ENCODE measurements around the gene SPATA7.
"Not testable (repeated sequence)": the region's sequence is repeated elsewhere in the genome, so short reads cannot be mapped to it uniquely, and the experiment has no call there.

The SPATA7 gene

GRCh38 chr14:88381634-88382033 lies 3.8 kb upstream of the SPATA7 start:
- H3K4me1 Mint-ChIP-seq = peaks cover 15% of the 10 kb centered on the region
- not testable (repeated sequence) for H3K27ac Mint-ChIP-seq; DNase-seq; H3K4me3 Mint-ChIP-seq; H3K27me3 Mint-ChIP-seq; H3K9me3 Mint-ChIP-seq; H3K36me3 Mint-ChIP-seq (ENCODE audit: low read depth); ATAC-seq

DNA sequence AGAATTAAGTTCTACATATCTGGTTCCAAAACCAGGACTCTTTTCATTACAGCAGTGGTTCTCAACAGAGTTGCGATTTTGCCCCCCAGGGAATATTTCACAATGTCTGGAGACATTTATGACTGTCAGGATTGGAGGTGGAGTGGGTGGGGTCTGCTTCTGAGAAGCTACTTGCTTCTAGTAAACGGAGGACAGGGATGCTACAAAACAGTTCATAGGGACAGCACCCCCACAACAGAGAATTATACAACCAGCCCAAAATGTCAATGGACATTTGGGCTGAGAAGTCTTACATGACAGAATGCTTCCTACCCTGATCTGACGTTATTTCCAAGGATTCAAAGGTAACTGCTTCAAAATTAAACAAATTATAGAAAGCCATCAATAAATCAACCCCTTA lies 739 bp upstream of the SPATA7 start:
- Mint-ChIP-seq H3K9me3 (no peaks in the 10 kb centered on the region), H3K4me3 (peak overlapping the region; percentile 97), H3K36me3 (ENCODE audit: low read depth) (no peaks in the 10 kb centered on the region), H3K27me3 (no peaks in the 10 kb centered on the region), H3K27ac (peak overlapping the region; percentile 82), H3K4me1 (peaks cover 18% of the 10 kb centered on the region)
- ATAC-seq (no peak), DNase-seq (no peak)

DNA sequence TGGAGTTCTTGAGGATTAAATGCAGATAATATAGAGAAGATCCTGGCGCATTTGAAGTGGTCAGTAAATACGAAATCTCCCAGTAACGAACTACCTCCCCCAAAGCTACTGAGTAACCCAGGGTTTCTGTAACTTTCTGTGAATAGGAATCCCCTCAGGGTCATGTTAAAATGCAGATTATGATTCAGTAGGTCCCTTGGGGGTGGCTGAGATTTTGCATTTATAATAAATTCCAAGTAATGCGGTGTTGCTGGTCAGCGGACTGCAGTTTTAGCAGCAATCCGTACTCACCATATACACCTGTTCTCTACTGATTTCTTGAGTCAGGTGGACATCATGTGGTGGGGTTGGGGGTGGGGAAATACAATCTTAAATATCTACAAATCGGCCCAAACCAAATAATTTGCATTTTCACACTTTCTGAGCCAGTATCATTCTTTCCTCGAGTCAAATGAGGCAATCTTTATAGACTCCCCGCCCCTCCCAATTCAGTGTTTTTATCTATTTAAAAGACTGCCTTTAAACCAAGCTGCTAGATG lies 868 bp downstream of the SPATA7 start:
- ATAC-seq = no peak
- Mint-ChIP-seq H3K36me3 (ENCODE audit: low read depth) (no peaks in the 10 kb centered on the region), H3K9me3 (no peaks in the 10 kb centered on the region), H3K27ac (peak overlapping the region; percentile 49), H3K4me3 (peak overlapping the region; percentile 97), H3K27me3 (no peaks in the 10 kb centered on the region), H3K4me1 (peaks cover 18% of the 10 kb centered on the region)
- DNase-seq = no peak

GRCh38 chr14:88388741-88389282 lies 3.4 kb downstream of the SPATA7 start:
- Mint-ChIP-seq H3K4me3 (no peak overlapping the region), H3K27me3 (no peaks in the 10 kb centered on the region), H3K27ac (no peak overlapping the region), H3K4me1 (peaks cover 18% of the 10 kb centered on the region), H3K36me3 (ENCODE audit: low read depth) (no peaks in the 10 kb centered on the region), H3K9me3 (no peaks in the 10 kb centered on the region)
- no peak for DNase-seq
- no peak for ATAC-seq

- H3K36me3 Mint-ChIP-seq (ENCODE audit: low read depth) = peaks cover 3% of the 10 kb centered on the region
- H3K27ac Mint-ChIP-seq = no peak overlapping the region
- H3K27me3 Mint-ChIP-seq = no peaks in the 10 kb centered on the region
- H3K4me1 Mint-ChIP-seq = no peaks in the 10 kb centered on the region
- H3K4me3 Mint-ChIP-seq = no peak overlapping the region
- DNase-seq = no peak
- ATAC-seq = no peak
- no peaks in the 10 kb centered on the region for H3K9me3 Mint-ChIP-seq
These were observed 7.2 kb downstream of the SPATA7 start for GRCh38 chr14:88392609-88393008.

- Mint-ChIP-seq H3K4me3 (no peak overlapping the region), H3K36me3 (ENCODE audit: low read depth) (peaks cover 40% of the 10 kb centered on the region), H3K27ac (no peak overlapping the region), H3K27me3 (no peaks in the 10 kb centered on the region), H3K9me3 (peaks cover 45% of the 10 kb centered on the region), H3K4me1 (no peaks in the 10 kb centered on the region)
- no peak for DNase-seq
- ATAC-seq = no peak
These were observed 25.6 kb downstream of the SPATA7 start for GRCh38 chr14:88411039-88411438.

DNA sequence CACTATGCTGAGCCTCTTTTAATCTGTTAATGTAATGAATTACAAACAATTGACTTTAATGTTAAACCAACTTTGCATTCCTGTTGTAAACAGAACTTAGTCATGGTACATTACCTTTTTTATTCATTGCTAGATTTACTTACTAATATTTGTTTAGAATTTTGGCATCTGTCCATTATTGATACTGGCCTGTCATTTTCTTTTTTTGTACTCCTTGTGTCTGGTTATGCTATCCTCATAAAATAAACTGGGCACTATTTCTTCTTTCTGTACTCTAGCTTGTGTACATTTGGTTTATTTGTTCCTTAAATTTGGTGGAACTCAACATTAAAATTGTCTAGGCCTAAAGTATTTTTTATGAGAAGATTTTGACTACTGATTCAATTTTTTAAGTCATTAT lies 32.1 kb downstream of the SPATA7 start:
- Mint-ChIP-seq H3K9me3 (peaks cover 48% of the 10 kb centered on the region), H3K27ac (no peak overlapping the region), H3K27me3 (no peaks in the 10 kb centered on the region), H3K4me1 (no peaks in the 10 kb centered on the region), H3K36me3 (ENCODE audit: low read depth) (peaks cover 53% of the 10 kb centered on the region), H3K4me3 (no peak overlapping the region)
- ATAC-seq (no peak), DNase-seq (no peak)

DNA sequence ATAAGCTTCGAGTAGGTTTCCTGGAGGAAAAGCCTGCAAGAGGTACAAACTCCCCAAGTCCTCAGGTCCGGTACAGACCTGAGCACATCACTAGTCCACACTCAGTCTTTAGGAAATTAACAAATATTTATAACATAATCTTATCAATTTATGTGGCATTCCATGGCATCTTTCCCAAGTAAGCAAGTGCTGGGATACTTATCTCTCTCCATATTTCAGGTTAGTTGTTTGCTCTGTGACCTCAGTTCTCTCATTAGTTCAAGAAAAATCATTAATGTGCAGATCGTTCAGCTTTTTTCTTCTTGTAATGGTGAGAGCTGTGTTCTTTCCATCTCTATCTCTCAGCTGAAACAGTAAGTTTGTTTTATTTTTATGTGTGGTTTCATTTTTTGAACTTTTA lies 34.7 kb downstream of the SPATA7 start:
- Mint-ChIP-seq H3K27me3 (no peaks in the 10 kb centered on the region), H3K4me3 (no peak overlapping the region), H3K27ac (no peak overlapping the region), H3K9me3 (peaks cover 26% of the 10 kb centered on the region), H3K36me3 (ENCODE audit: low read depth) (peaks cover 31% of the 10 kb centered on the region), H3K4me1 (peaks cover 3% of the 10 kb centered on the region)
- no peak for DNase-seq
- no peak for ATAC-seq

GRCh38 chr14:88421286-88421685 lies 35.8 kb downstream of the SPATA7 start:
- Mint-ChIP-seq H3K27ac (no peak overlapping the region), H3K4me1 (peaks cover 3% of the 10 kb centered on the region)

DNA sequence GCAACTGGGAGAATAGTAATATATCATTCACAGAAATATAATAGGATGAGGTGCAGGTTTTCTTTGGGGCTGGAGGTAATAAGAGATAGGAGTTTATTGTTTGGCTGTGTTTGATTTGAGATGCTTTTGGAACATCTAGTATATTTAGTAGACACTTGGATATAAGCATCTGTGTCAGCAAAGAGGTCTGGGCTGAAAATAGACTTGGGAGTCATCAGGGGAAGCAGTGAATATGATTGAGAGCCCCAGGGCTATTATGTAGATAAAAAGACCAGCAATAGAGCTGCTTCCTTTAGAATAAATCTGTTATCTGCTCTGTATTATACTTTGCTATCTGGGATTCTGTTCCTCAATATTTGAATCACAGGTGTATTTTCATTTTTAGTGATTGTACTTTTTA lies 36.6 kb downstream of the SPATA7 start:
- Mint-ChIP-seq H3K27ac (no peak overlapping the region), H3K9me3 (peaks cover 16% of the 10 kb centered on the region), H3K4me1 (peaks cover 3% of the 10 kb centered on the region), H3K36me3 (ENCODE audit: low read depth) (peaks cover 18% of the 10 kb centered on the region), H3K27me3 (no peaks in the 10 kb centered on the region), H3K4me3 (no peak overlapping the region)
- no peak for ATAC-seq
- no peak for DNase-seq

More at GRCh38 chr14:88421286-88421685, 35.8 kb downstream of the SPATA7 start:
- ATAC-seq = no peak
- Mint-ChIP-seq H3K4me3 (no peak overlapping the region), H3K36me3 (ENCODE audit: low read depth) (peaks cover 23% of the 10 kb centered on the region), H3K27me3 (no peaks in the 10 kb centered on the region), H3K9me3 (peaks cover 17% of the 10 kb centered on the region)
- no peak for DNase-seq

- DNase-seq (no peak), ATAC-seq (peak; percentile 100)
- H3K36me3 Mint-ChIP-seq (ENCODE audit: low read depth) = peaks cover 8% of the 10 kb centered on the region
- no peak overlapping the region for H3K27ac Mint-ChIP-seq
- peaks cover 6% of the 10 kb centered on the region for H3K9me3 Mint-ChIP-seq
- no peaks in the 10 kb centered on the region for H3K27me3 Mint-ChIP-seq
- peaks cover 3% of the 10 kb centered on the region for H3K4me1 Mint-ChIP-seq
- H3K4me3 Mint-ChIP-seq = no peak overlapping the region
These were observed 37.6 kb downstream of the SPATA7 start for GRCh38 chr14:88422919-88423650.

- no peaks in the 10 kb centered on the region for H3K27me3 Mint-ChIP-seq
- H3K9me3 Mint-ChIP-seq = no peaks in the 10 kb centered on the region
- DNase-seq (no peak), ATAC-seq (no peak)
- H3K4me1 Mint-ChIP-seq = peaks cover 3% of the 10 kb centered on the region
- H3K4me3 Mint-ChIP-seq = no peak overlapping the region
- H3K36me3 Mint-ChIP-seq (ENCODE audit: low read depth) = peaks cover 4% of the 10 kb centered on the region
- H3K27ac Mint-ChIP-seq = no peak overlapping the region
These were observed 39.1 kb downstream of the SPATA7 start for GRCh38 chr14:88424573-88424972.

- Mint-ChIP-seq H3K4me1 (peaks cover 3% of the 10 kb centered on the region), H3K36me3 (ENCODE audit: low read depth) (no peaks in the 10 kb centered on the region), H3K27me3 (no peaks in the 10 kb centered on the region)
These were observed 40.8 kb downstream of the SPATA7 start for GRCh38 chr14:88426271-88426670.

GRCh38 chr14:88430976-88431375 lies 45.5 kb downstream of the SPATA7 start:
- Mint-ChIP-seq H3K4me3 (no peak overlapping the region), H3K36me3 (ENCODE audit: low read depth) (no peaks in the 10 kb centered on the region), H3K27ac (no peak overlapping the region), H3K9me3 (no peaks in the 10 kb centered on the region), H3K4me1 (no peaks in the 10 kb centered on the region), H3K27me3 (no peaks in the 10 kb centered on the region)
- no peak for DNase-seq
- ATAC-seq = no peak

More at GRCh38 chr14:88426271-88426670, 40.8 kb downstream of the SPATA7 start:
- ATAC-seq (no peak), DNase-seq (no peak)
- no peaks in the 10 kb centered on the region for H3K9me3 Mint-ChIP-seq
- no peak overlapping the region for H3K27ac Mint-ChIP-seq
- H3K4me3 Mint-ChIP-seq = no peak overlapping the region

- no peak for DNase-seq
- H3K9me3 Mint-ChIP-seq = peaks cover 4% of the 10 kb centered on the region
- peaks cover 6% of the 10 kb centered on the region for H3K36me3 Mint-ChIP-seq (ENCODE audit: low read depth)
- no peaks in the 10 kb centered on the region for H3K4me1 Mint-ChIP-seq
- ATAC-seq = no peak
- no peak overlapping the region for H3K27ac Mint-ChIP-seq
- no peaks in the 10 kb centered on the region for H3K27me3 Mint-ChIP-seq
- H3K4me3 Mint-ChIP-seq = no peak overlapping the region
These were observed 52.2 kb downstream of the SPATA7 start for GRCh38 chr14:88437658-88438057.
